HG03064 (cell line): ENCODE data around the gene DEDD.

Experiments
- ATAC-seq: cut with Tn5 transposase; IDR thresholded peaks from one replicate; pipeline ENCODE4 v1.9.1; 2021; ENCODE audit warnings: low read depth; ENCODE audit not compliant: unreplicated experiment

The DEDD gene

GRCh38 chr1:161163793-161164192 lies 31.3 kb upstream of the DEDD start:
- ATAC-seq: no peak

GRCh38 chr1:161162806-161163205 lies 30.3 kb upstream of the DEDD start:
- ATAC-seq: no peak

GRCh38 chr1:161162052-161162451 lies 29.6 kb upstream of the DEDD start:
- no peak for ATAC-seq

- no peak for ATAC-seq
These were observed 29.2 kb upstream of the DEDD start for GRCh38 chr1:161161652-161162051.

GRCh38 chr1:161160671-161161145 lies 28.2 kb upstream of the DEDD start:
- no peak for ATAC-seq

- ATAC-seq: no peak
These were observed 27.4 kb upstream of the DEDD start for GRCh38 chr1:161159913-161160243.

- ATAC-seq: peak; percentile 56
These were observed 26.8 kb upstream of the DEDD start, which contains the start of gene USP21 for GRCh38 chr1:161159087-161159912. USP21 (plus strand) TSS chr1:161159500; CDS start chr1:161160641, 1,141 bp downstream.

- no peak for ATAC-seq
These were observed 26.0 kb upstream of the DEDD start for GRCh38 chr1:161158316-161159010.

GRCh38 chr1:161157867-161158266 lies 25.4 kb upstream of the DEDD start:
- no peak for ATAC-seq

- ATAC-seq: no peak
These were observed 21.3 kb upstream of the DEDD start, which contains the start of gene UFC1 for GRCh38 chr1:161153682-161154337. UFC1 (plus strand) TSS chr1:161153978; CDS start chr1:161153998, 20 bp downstream.

GRCh38 chr1:161153176-161153575 lies 20.7 kb upstream of the DEDD start:
- no peak for ATAC-seq

GRCh38 chr1:161145832-161146231 lies 13.4 kb upstream of the DEDD start:
- ATAC-seq: no peak

GRCh38 chr1:161140755-161141400 lies 8.4 kb upstream of the DEDD start:
- no peak for ATAC-seq

GRCh38 chr1:161139766-161140165 lies 7.3 kb upstream of the DEDD start:
- ATAC-seq: no peak

- ATAC-seq: no peak
These were observed 6.0 kb upstream of the DEDD start for GRCh38 chr1:161138431-161138830.

GRCh38 chr1:161137881-161138280 lies 5.4 kb upstream of the DEDD start:
- no peak for ATAC-seq

- peak; percentile 13 for ATAC-seq
These were observed 813 bp upstream of the DEDD start for GRCh38 chr1:161133220-161133740.

- ATAC-seq: no peak
These were observed 701 bp downstream of the DEDD start for GRCh38 chr1:161131523-161132409.

GRCh38 chr1:161130266-161130665 lies 2.2 kb downstream of the DEDD start:
- no peak for ATAC-seq
